K562 (cell line): Measurements from ENCODE around the gene DAB1.

Source experiments
- BRD4 ChIP-seq: fragments of 200-600 bp; sonication (generic); IDR thresholded peaks from 2 replicates; pipeline ENCODE4 v1.6.1; 2017; ENCODE audit warnings: inconsistent platforms
- CHD2 ChIP-seq: IDR thresholded peaks from 2 replicates; pipeline ENCODE4 v1.6.1; 2011; ENCODE audit warnings: low read depth, low read length
- ILK ChIP-seq: fragments of 450-650 bp; IDR thresholded peaks from 2 replicates; pipeline ENCODE4 v1.6.1; 2016; ENCODE audit warnings: missing genetic modification characterization, low read depth, mild to moderate bottlenecking, missing compliant biosample characterization, moderate library complexity, borderline replicate concordance
- NFE2L1 ChIP-seq: fragments of 450-650 bp; IDR thresholded peaks from 2 replicates; pipeline ENCODE4 v1.6.1; 2016; ENCODE audit warnings: missing genetic modification characterization, low read depth, mild to moderate bottlenecking, missing compliant biosample characterization, moderate library complexity, borderline replicate concordance
- NFYB ChIP-seq: IDR thresholded peaks from 2 replicates; pipeline ENCODE4 v1.6.1; 2011; ENCODE audit warnings: mild to moderate bottlenecking, moderate library complexity; ENCODE audit not compliant: insufficient read length; ENCODE audit errors: extremely low read depth
- NR1H2 ChIP-seq: sonication (generic); formaldehyde crosslinking; IDR thresholded peaks from 2 replicates; pipeline ENCODE4 v1.4.0; 2020; ENCODE audit warnings: mild to moderate bottlenecking, missing genetic modification reagents
- POLR2A ChIP-seq: fragments of 450-650 bp; conservative IDR thresholded peaks from 2 replicates; pipeline ENCODE4 v1.6.1; 2016
- SFPQ ChIP-seq: fragments of 200-400 bp; formaldehyde crosslinking; IDR thresholded peaks from 2 replicates; pipeline ENCODE4 v1.6.1; 2017; ENCODE audit warnings: mild to moderate bottlenecking, low read depth, low read length, moderate library complexity
- ZBTB12 ChIP-seq: fragments of 250-450 bp; sonication (Bioruptor Pico); IDR thresholded peaks from 2 replicates; pipeline ENCODE4 v1.4.0; 2020
- ZNF24 ChIP-seq: fragments of 450-650 bp; IDR thresholded peaks from 2 replicates; pipeline ENCODE4 v1.6.1; 2016
- ZNF318 ChIP-seq, 2 experiments: fragments of 450-650 bp; IDR thresholded peaks; 2 replicates each; pipeline ENCODE4 v1.6.1; 2016; ENCODE audit warnings: mild to moderate bottlenecking in 2 of 2, borderline replicate concordance in 1 of 2, low read depth in 1 of 2, moderate library complexity in 1 of 2
- ZNF436 ChIP-seq: fragments of 250-450, 450-650 bp; sonication (Bioruptor Pico); formaldehyde crosslinking; IDR thresholded peaks from 2 replicates; pipeline ENCODE4 v1.7.0; 2020; ENCODE audit warnings: mild to moderate bottlenecking
- ZNF644 ChIP-seq: fragments of 200-800 bp; sonication (Bioruptor generic); IDR thresholded peaks from 2 replicates; pipeline ENCODE4 v1.6.1; 2016; ENCODE audit warnings: low read depth, missing genetic modification characterization, missing compliant biosample characterization

GRCh38 chr1:57325117-57325516 lies 98.7 kb downstream of the DAB1 start:
- no peak for TF ChIP-seq NFYB
- TF ChIP-seq ZNF24: no peak
- TF ChIP-seq POLR2A: no peak
- TF ChIP-seq ILK (tag): no peak
- no peak for TF ChIP-seq ZNF318 (IDR thresholded peaks at IDR 0.05; ENCODE audit: borderline replicate concordance in 1 of 2, low read depth in 1 of 2)
- TF ChIP-seq ZBTB12: no peak
- no peak for TF ChIP-seq ZNF436 (CRISPR knock-in tag)
- no peak for TF ChIP-seq SFPQ
- no peak for TF ChIP-seq BRD4
- TF ChIP-seq NFE2L1 (tag): no peak
- no peak for TF ChIP-seq CHD2
- TF ChIP-seq ZNF644 (tag): no peak
- TF ChIP-seq NR1H2 (CRISPR knock-in tag): no peak
